ENCODE results near the gene CILP. TPM values are rescaled to one million over a fixed set of nuclear protein-coding genes. Genes with fewer than 3 reads are reported as not detected.
A peak's percentile ranks its signal among the peaks of the same experiment; 100 is the strongest.

The CILP gene
- total and polyA plus RNA-seq, 2 of the 13 experiments (the other 11 are each of a cell fraction or from before 2014, with no cell fraction given), result 0.03 TPM; not detected in 1

DNA sequence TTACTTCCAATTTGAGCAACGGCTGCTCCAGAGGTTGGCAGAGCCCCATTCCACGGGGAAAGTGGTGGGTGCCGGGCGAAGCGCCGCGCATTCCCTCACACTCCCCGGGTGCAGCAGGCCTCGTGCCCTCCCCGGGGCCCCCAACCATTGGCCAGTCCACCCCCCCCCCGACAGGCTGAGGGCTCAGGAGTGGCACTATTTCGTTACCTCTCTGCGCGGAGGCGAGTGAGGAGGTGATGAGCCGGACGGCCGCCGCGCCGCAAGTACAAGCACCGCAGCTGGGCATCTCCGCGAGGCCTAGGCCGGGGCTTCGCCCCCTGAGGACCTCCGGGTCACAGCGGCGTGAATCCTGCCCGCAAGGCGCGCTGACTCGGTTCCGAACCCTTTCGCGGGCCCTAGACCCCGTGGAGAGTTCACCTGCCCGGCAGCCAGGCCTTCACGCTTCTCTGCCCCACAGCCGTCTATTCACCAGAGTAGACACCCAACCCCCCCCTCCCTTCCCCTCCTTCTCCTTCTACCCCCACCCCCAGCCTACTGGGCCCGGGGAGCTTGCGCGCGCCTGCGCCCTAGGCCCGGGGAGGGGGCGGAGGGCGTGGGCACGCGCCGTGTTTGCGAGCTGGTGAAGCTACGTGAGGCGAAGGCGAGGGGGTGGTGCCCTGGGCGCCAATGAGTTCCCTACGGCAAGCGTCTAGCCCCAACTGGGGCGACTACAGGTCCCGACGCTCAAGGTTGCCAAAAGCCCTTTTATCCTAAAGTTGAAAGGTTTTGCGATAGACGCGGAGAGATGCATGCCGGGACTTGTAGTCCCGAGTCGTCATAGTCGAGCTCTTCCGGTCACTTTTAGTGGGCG is 26.2 kb downstream of the CILP start, which contains the start of gene CLPX (continued):
- TF ChIP-seq ZBTB10 (CRISPR knock-in tag; IDR thresholded peaks at IDR 0.05; ENCODE audit: borderline replicate concordance), result no peak
- TF ChIP-seq, protein P1, sequence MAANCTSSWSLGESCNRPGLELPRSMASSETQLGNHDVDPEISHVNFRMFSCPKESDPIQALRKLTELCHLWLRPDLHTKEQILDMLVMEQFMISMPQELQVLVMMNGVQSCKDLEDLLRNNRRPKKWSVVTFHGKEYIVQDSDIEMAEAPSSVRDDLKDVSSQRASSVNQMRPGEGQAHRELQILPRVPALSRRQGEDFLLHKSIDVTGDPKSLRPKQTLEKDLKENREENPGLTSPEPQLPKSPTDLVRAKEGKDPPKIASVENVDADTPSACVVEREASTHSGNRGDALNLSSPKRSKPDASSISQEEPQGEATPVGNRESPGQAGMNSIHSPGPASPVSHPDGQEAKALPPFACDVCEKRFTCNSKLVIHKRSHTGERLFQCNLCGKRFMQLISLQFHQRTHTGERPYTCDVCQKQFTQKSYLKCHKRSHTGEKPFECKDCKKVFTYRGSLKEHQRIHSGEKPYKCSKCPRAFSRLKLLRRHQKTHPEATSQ (CRISPR knock-in tag; IDR thresholded peaks at IDR 0.05; ENCODE audit: borderline replicate concordance), result peak; percentile 59; the same call in 1 of the 2 replicates
- no peak for TF ChIP-seq ZNF841 (CRISPR knock-in tag; IDR thresholded peaks at IDR 0.05; ENCODE audit: borderline replicate concordance)
- no peak for TF ChIP-seq KLF6 (CRISPR knock-in tag; IDR thresholded peaks at IDR 0.05)
- no peak for TF ChIP-seq AGO1 (IDR thresholded peaks at IDR 0.05; ENCODE audit: low read depth, low read length, poor library complexity, severe bottlenecking)
- TF ChIP-seq FOXP1 (IDR thresholded peaks at IDR 0.05), result no peak
- peak; percentile 6; the same call in 1 of the 2 replicates for TF ChIP-seq FOXP1 (CRISPR knock-in tag; IDR thresholded peaks at IDR 0.05)
- no peak for TF ChIP-seq ZBTB21 (CRISPR knock-in tag; IDR thresholded peaks at IDR 0.05)
- TF ChIP-seq NFYB (CRISPR knock-in tag; IDR thresholded peaks at IDR 0.05), result peak; percentile 22; the same call in 1 of the 2 replicates
- TF ChIP-seq, protein P2, sequence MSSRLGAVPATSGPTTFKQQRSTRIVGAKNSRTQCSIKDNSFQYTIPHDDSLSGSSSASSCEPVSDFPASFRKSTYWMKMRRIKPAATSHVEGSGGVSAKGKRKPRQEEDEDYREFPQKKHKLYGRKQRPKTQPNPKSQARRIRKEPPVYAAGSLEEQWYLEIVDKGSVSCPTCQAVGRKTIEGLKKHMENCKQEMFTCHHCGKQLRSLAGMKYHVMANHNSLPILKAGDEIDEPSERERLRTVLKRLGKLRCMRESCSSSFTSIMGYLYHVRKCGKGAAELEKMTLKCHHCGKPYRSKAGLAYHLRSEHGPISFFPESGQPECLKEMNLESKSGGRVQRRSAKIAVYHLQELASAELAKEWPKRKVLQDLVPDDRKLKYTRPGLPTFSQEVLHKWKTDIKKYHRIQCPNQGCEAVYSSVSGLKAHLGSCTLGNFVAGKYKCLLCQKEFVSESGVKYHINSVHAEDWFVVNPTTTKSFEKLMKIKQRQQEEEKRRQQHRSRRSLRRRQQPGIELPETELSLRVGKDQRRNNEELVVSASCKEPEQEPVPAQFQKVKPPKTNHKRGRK (CRISPR knock-in tag; IDR thresholded peaks at IDR 0.05), result no peak
- TF ChIP-seq ZNF878 (CRISPR knock-in tag; IDR thresholded peaks at IDR 0.05), result no peak
- TF ChIP-seq TBP (CRISPR knock-in tag; IDR thresholded peaks at IDR 0.05), result no peak
- TF ChIP-seq THYN1 (CRISPR knock-in tag; IDR thresholded peaks at IDR 0.05; ENCODE audit: borderline replicate concordance, low read depth), result 0 out of 2 replicates have a peak, but pooled peaks have one; percentile 47
- TF ChIP-seq, protein P3, sequence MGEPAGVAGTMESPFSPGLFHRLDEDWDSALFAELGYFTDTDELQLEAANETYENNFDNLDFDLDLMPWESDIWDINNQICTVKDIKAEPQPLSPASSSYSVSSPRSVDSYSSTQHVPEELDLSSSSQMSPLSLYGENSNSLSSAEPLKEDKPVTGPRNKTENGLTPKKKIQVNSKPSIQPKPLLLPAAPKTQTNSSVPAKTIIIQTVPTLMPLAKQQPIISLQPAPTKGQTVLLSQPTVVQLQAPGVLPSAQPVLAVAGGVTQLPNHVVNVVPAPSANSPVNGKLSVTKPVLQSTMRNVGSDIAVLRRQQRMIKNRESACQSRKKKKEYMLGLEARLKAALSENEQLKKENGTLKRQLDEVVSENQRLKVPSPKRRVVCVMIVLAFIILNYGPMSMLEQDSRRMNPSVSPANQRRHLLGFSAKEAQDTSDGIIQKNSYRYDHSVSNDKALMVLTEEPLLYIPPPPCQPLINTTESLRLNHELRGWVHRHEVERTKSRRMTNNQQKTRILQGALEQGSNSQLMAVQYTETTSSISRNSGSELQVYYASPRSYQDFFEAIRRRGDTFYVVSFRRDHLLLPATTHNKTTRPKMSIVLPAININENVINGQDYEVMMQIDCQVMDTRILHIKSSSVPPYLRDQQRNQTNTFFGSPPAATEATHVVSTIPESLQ (CRISPR knock-in tag; conservative IDR thresholded peaks at IDR 0.05), result no peak
- no peak for TF ChIP-seq MTF2 (CRISPR knock-in tag; IDR thresholded peaks at IDR 0.05; ENCODE audit: borderline replicate concordance)
- TF ChIP-seq ZNF232 (CRISPR knock-in tag; IDR thresholded peaks at IDR 0.05; ENCODE audit: borderline replicate concordance), result 0 out of 2 replicates have a peak, but pooled peaks have one; percentile 9
- TF ChIP-seq FOXM1 (CRISPR knock-in tag; IDR thresholded peaks at IDR 0.05), result no peak
- no peak for TF ChIP-seq TBX3 (IDR thresholded peaks at IDR 0.05; ENCODE audit: borderline replicate concordance)
- no peak for TF ChIP-seq WIZ (CRISPR knock-in tag; IDR thresholded peaks at IDR 0.05)
- no peak for TF ChIP-seq ZZZ3 (CRISPR knock-in tag; IDR thresholded peaks at IDR 0.05; ENCODE audit: borderline replicate concordance)
- TF ChIP-seq IKZF4 (CRISPR knock-in tag; IDR thresholded peaks at IDR 0.05; ENCODE audit: borderline replicate concordance, low read depth, not compliant biosample characterization), result peak; percentile 88
- no peak for TF ChIP-seq ZNF33A (CRISPR knock-in tag; IDR thresholded peaks at IDR 0.05; ENCODE audit: borderline replicate concordance)
